Adrenal gland (tissue), 5 donors: Measurements from ENCODE around the gene RFX1.

Source experiments
- CTCF ChIP-seq, 6 experiments: fragments of 450-650 bp in 4 of 6; fragments of 200-600 bp in 2 of 6; sonication (generic) in 1 of 6; IDR thresholded peaks; 1 replicate in 5 of 6; 2 replicates in 1 of 6; pipeline versions ENCODE4 v1.5.1 to v1.8.0; 2016 to 2021; ENCODE audit warnings: antibody characterized with exemption in 6 of 6, mild to moderate bottlenecking in 2 of 6, moderate library complexity in 1 of 6
- POLR2A ChIP-seq, 2 donors: fragments of 450-650 bp; IDR thresholded peaks; one replicate each; pipeline ENCODE4 v1.6.1; 2017; ENCODE audit warnings: antibody characterized with exemption in 2 of 2, mild to moderate bottlenecking in 2 of 2, moderate library complexity in 1 of 2
- donor health status: DM: no; HTN: no; CAD: no.

- TF ChIP-seq POLR2A (IDR thresholded peaks at IDR 0.05) (no peak), CTCF (IDR thresholded peaks at IDR 0.05) (no peak)
Observed at GRCh38 chr19:14028901-14029300, 22.8 kb upstream of the RFX1 start.
